ENCODE data around the gene KIF12.

Gene KIF12

GRCh38 chr9:114077162-114077837 is 21.8 kb downstream of the KIF12 start:
- Histone ChIP-seq H3F3A (ENCODE audit: control insufficient read depth, insufficient read depth) (no peaks in the 10 kb centered on the region), H3K27me3 (ENCODE audit: control insufficient read depth, low read length) (peaks cover 6% of the 10 kb centered on the region; the same call in 1 of the 2 replicates), H3K36me3 (ENCODE audit: control insufficient read depth, low read length) (no peaks in the 10 kb centered on the region), H3K9me2 (replicated peaks; ENCODE audit: control insufficient read depth, low read length) (no peaks in the 10 kb centered on the region), H3K4me3 (ENCODE audit: low read length) (no peak overlapping the region), H3K9me3 (ENCODE audit: control insufficient read depth, insufficient read depth, low read length) (no peaks in the 10 kb centered on the region), H3K79me2 (ENCODE audit: control insufficient read depth, low read length) (no peaks in the 10 kb centered on the region), H3K4me1 (ENCODE audit: control insufficient read depth, low read length) (no peaks in the 10 kb centered on the region), H4K20me1 (ENCODE audit: control insufficient read depth, insufficient read depth, low read depth, low read length) (no peaks in the 10 kb centered on the region), H3K27ac (ENCODE audit: low read depth, low read length) (no peak overlapping the region), H3K4me2 (ENCODE audit: low read length) (no peak overlapping the region)
- TF ChIP-seq EZH2phosphoT487 (IDR thresholded peaks at IDR 0.05; ENCODE audit: borderline replicate concordance, low read length) (no peak), CTCF (IDR thresholded peaks at IDR 0.05; ENCODE audit: low read depth, low read length, poor library complexity, severe bottlenecking) (no peak)

DNA sequence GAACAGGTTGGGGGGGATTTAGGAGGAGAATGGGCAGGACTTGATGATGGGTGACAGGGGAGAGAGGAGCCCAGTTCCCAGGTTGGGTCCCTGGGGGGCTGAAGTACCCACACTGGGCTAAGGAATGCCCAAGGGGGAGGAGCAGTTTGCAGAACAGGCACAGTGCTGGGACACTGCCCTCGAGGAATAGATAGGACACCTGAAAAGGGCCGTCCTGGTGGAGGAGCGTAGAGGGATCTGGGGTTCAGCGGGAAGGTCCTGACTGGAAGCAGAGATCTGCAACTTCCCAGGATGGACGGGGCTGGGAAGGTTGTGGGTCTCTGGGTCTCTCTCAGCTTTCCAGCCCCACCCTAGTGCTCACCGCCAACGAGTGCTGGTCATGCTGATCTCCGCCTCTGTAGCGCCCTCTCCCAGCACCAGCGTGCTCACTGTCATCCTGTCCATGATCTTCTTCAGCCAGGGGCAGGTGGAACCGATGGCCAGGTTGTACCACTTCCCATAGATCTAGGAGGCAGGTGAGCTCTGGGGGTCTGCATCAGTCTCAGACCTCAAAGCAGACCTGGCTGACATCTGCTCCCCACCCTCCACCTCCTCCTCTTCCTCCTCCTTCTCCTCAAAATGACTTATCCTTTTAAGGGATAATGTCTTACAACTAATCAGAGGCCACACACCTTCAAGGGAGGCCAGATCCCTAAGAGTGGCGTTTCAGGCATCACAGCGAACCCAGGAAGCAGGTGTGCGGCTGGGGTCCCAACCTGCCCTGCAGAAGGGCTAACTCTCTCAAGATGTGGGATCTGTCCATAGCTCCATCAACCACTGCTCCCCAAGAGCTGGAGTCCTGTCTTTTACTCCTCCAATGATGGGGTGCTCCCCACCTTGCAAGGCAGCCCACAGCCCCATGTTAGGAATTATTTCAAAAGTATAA is 22.6 kb downstream of the KIF12 start:
- Histone ChIP-seq H3K4me3 (ENCODE audit: low read length) (no peak overlapping the region), H3K36me3 (ENCODE audit: control insufficient read depth, low read length) (no peaks in the 10 kb centered on the region), H3K4me1 (ENCODE audit: control insufficient read depth, low read length) (no peaks in the 10 kb centered on the region), H4K20me1 (ENCODE audit: control insufficient read depth, insufficient read depth, low read depth, low read length) (no peaks in the 10 kb centered on the region), H3F3A (ENCODE audit: control insufficient read depth, insufficient read depth) (no peaks in the 10 kb centered on the region), H3K27ac (ENCODE audit: low read depth, low read length) (no peak overlapping the region), H3K79me2 (ENCODE audit: control insufficient read depth, low read length) (no peaks in the 10 kb centered on the region), H3K9me3 (ENCODE audit: control insufficient read depth, insufficient read depth, low read length) (no peaks in the 10 kb centered on the region), H3K9me2 (replicated peaks; ENCODE audit: control insufficient read depth, low read length) (no peaks in the 10 kb centered on the region), H3K27me3 (ENCODE audit: control insufficient read depth, low read length) (peaks cover 6% of the 10 kb centered on the region; the same call in 1 of the 2 replicates), H3K4me2 (ENCODE audit: low read length) (no peak overlapping the region)
- TF ChIP-seq EZH2phosphoT487 (IDR thresholded peaks at IDR 0.05; ENCODE audit: borderline replicate concordance, low read length), result no peak
- no peak for TF ChIP-seq CTCF (IDR thresholded peaks at IDR 0.05; ENCODE audit: low read depth, low read length, poor library complexity, severe bottlenecking)

- H3K4me1 ChIP-seq (ENCODE audit: control insufficient read depth, low read length), result no peaks in the 10 kb centered on the region
- H3K4me3 ChIP-seq (ENCODE audit: low read length), result no peak overlapping the region
- no peak for TF ChIP-seq CTCF (IDR thresholded peaks at IDR 0.05; ENCODE audit: low read depth, low read length, poor library complexity, severe bottlenecking)
- no peak for TF ChIP-seq EZH2phosphoT487 (IDR thresholded peaks at IDR 0.05; ENCODE audit: borderline replicate concordance, low read length)
- no peaks in the 10 kb centered on the region for H3F3A ChIP-seq (ENCODE audit: control insufficient read depth, insufficient read depth)
- peaks cover 6% of the 10 kb centered on the region; the same call in 1 of the 2 replicates for H3K27me3 ChIP-seq (ENCODE audit: control insufficient read depth, low read length)
- no peak overlapping the region for H3K4me2 ChIP-seq (ENCODE audit: low read length)
- H4K20me1 ChIP-seq (ENCODE audit: control insufficient read depth, insufficient read depth, low read depth, low read length), result no peaks in the 10 kb centered on the region
- H3K9me2 ChIP-seq (replicated peaks; ENCODE audit: control insufficient read depth, low read length), result no peaks in the 10 kb centered on the region
- no peak overlapping the region for H3K27ac ChIP-seq (ENCODE audit: low read depth, low read length)
- H3K36me3 ChIP-seq (ENCODE audit: control insufficient read depth, low read length), result no peaks in the 10 kb centered on the region
- no peaks in the 10 kb centered on the region for H3K9me3 ChIP-seq (ENCODE audit: control insufficient read depth, insufficient read depth, low read length)
- no peaks in the 10 kb centered on the region for H3K79me2 ChIP-seq (ENCODE audit: control insufficient read depth, low read length)
Observed at GRCh38 chr9:114075602-114076001, 23.5 kb downstream of the KIF12 start.
